Activated T-cell treated with anti-CD3 and anti-CD28 coated beads, Interleukin-2, amount 50 U/mL, for 72 hours (primary cell): ENCODE results near the gene CTRL. TPM values are rescaled to one million over a fixed set of nuclear protein-coding genes. Genes with fewer than 3 reads are reported as not detected.
A peak's percentile ranks its signal among the peaks of the same experiment; 100 is the strongest.

Source experiments
- ATAC-seq, 2 donors: fragments of 150-1000 bp; cut with Tn5 transposase; replicated peaks in 1 of 2; 2 replicates each; pipeline ENCODE4 v1.10.0; 2021; ENCODE audit warnings: moderate library complexity in 2 of 2, mild to moderate bottlenecking in 1 of 2
- DNase-seq, 2 donors: peaks; one replicate each; pipeline ENCODE4 v3.0.0; 2021 to 2022; ENCODE audit warnings: mixed read lengths in 1 of 2
- H3K27ac Mint-ChIP-seq: one replicate; pipeline ENCODE4 v1.8.0; 2022; ENCODE audit warnings: mild to moderate bottlenecking, moderate library complexity, mixed read lengths
- H3K27me3 Mint-ChIP-seq: one replicate; pipeline ENCODE4 v1.8.0; 2022; ENCODE audit warnings: low read depth, mixed read lengths
- H3K36me3 Mint-ChIP-seq, 2 donors: one replicate each; pipeline ENCODE4 v1.8.0; 2022; ENCODE audit warnings: mixed read lengths in 2 of 2, mild to moderate bottlenecking in 1 of 2; ENCODE audit not compliant: insufficient read depth in 2 of 2
- H3K4me1 Mint-ChIP-seq: one replicate; pipeline ENCODE4 v1.8.0; 2022; ENCODE audit warnings: low read depth, mixed read lengths
- H3K4me3 Mint-ChIP-seq, 2 donors: one replicate each; pipeline ENCODE4 v1.8.0; 2022; ENCODE audit warnings: mild to moderate bottlenecking in 2 of 2, mixed read lengths in 2 of 2, moderate library complexity in 2 of 2
- H3K9me3 Mint-ChIP-seq, 2 donors: one replicate each; pipeline ENCODE4 v1.8.0; 2022; ENCODE audit warnings: mixed read lengths in 2 of 2
- total RNA-seq, 2 donors: library from RNA; stranded (reverse); gene quantifications; one replicate each; pipeline ENCODE4 v1.2.3, GENCODE V29; 2022

Gene CTRL
- total RNA-seq, 2 donors from 2014 or later, result 4.2 to 5.0 TPM

- peak; percentile 99 for ATAC-seq
- no peaks in the 10 kb centered on the region for H3K9me3 Mint-ChIP-seq
- peaks cover 44% of the 10 kb centered on the region for H3K4me1 Mint-ChIP-seq
- H3K27ac Mint-ChIP-seq, result peak within 1 kb of the TSS; percentile 98
- no peaks in the 10 kb centered on the region for H3K27me3 Mint-ChIP-seq
- DNase-seq, result peak; percentile 95
- peak within 1 kb of the TSS; percentile 98 for H3K4me3 Mint-ChIP-seq
- peaks cover 2 to 3% of the 10 kb centered on the region in 2 donors for H3K36me3 Mint-ChIP-seq
Observed at GRCh38 chr16:67892899-67893742, 38.5 kb downstream of the CTRL start, which contains the start of gene PSKH1. Gene PSKH1, plus strand, starts transcription at chr16:67893254. Its CDS starts 15,496 bp downstream, at chr16:67908750.

GRCh38 chr16:67892375-67892774, 39.3 kb downstream of the CTRL start:
- H3K9me3 Mint-ChIP-seq, result no peaks in the 10 kb centered on the region
- DNase-seq (no peak), ATAC-seq (no peak)
- peaks cover 41% of the 10 kb centered on the region for H3K4me1 Mint-ChIP-seq
- H3K4me3 Mint-ChIP-seq, result peak overlapping the region; percentile 75 to 98
- peaks cover 2 to 3% of the 10 kb centered on the region in 2 donors for H3K36me3 Mint-ChIP-seq
- peak overlapping the region; percentile 40 for H3K27ac Mint-ChIP-seq
- no peaks in the 10 kb centered on the region for H3K27me3 Mint-ChIP-seq

- ATAC-seq, result no peak
- Mint-ChIP-seq H3K4me3 (no peak overlapping the region), H3K27ac (no peak overlapping the region)
Observed at GRCh38 chr16:67888331-67888730, 43.3 kb downstream of the CTRL start.

GRCh38 chr16:67886387-67886786, 45.3 kb downstream of the CTRL start:
- H3K4me1 Mint-ChIP-seq, result peaks cover 5% of the 10 kb centered on the region
- no peaks in the 10 kb centered on the region for H3K27me3 Mint-ChIP-seq
- H3K4me3 Mint-ChIP-seq, result no peak overlapping the region
- ATAC-seq (no peak), DNase-seq (no peak)
- peaks cover 2 to 5% of the 10 kb centered on the region in 2 donors for H3K36me3 Mint-ChIP-seq
- H3K9me3 Mint-ChIP-seq, result no peaks in the 10 kb centered on the region
- H3K27ac Mint-ChIP-seq, result peak overlapping the region; percentile 31

More at GRCh38 chr16:67888331-67888730, 43.3 kb downstream of the CTRL start:
- DNase-seq, result no peak
- no peaks in the 10 kb centered on the region for H3K27me3 Mint-ChIP-seq
- peaks cover under 1 to 5% of the 10 kb centered on the region in 2 donors for H3K36me3 Mint-ChIP-seq
- H3K9me3 Mint-ChIP-seq, result no peaks in the 10 kb centered on the region
- peaks cover 14% of the 10 kb centered on the region for H3K4me1 Mint-ChIP-seq

GRCh38 chr16:67885976-67886375, 45.7 kb downstream of the CTRL start:
- no peak overlapping the region for H3K4me3 Mint-ChIP-seq
- H3K9me3 Mint-ChIP-seq, result no peaks in the 10 kb centered on the region
- no peak overlapping the region for H3K27ac Mint-ChIP-seq
- H3K36me3 Mint-ChIP-seq, result peaks cover 3 to 5% of the 10 kb centered on the region in 2 donors
- ATAC-seq (no peak), DNase-seq (no peak)
- no peaks in the 10 kb centered on the region for H3K27me3 Mint-ChIP-seq
- H3K4me1 Mint-ChIP-seq, result peaks cover 5% of the 10 kb centered on the region

- Mint-ChIP-seq H3K9me3 (no peaks in the 10 kb centered on the region), H3K36me3 (peaks cover 3 to 5% of the 10 kb centered on the region in 2 donors), H3K27me3 (no peaks in the 10 kb centered on the region), H3K27ac (no peak overlapping the region), H3K4me3 (no peak overlapping the region), H3K4me1 (peaks cover 5% of the 10 kb centered on the region)
- DNase-seq, result no peak
- no peak for ATAC-seq
Observed at GRCh38 chr16:67885545-67885944, 46.1 kb downstream of the CTRL start.

GRCh38 chr16:67884684-67885083, 47.0 kb downstream of the CTRL start, which contains the start of gene NRN1L:
Gene NRN1L, plus strand, starts transcription at chr16:67884885. Its CDS starts 19 bp downstream, at chr16:67884904.
- Mint-ChIP-seq H3K4me1 (peaks cover 5% of the 10 kb centered on the region), H3K27ac (no peak within 1 kb of the TSS), H3K27me3 (no peaks in the 10 kb centered on the region), H3K36me3 (peaks cover 6 to 7% of the 10 kb centered on the region in 2 donors), H3K9me3 (no peaks in the 10 kb centered on the region), H3K4me3 (no peak within 1 kb of the TSS)
- ATAC-seq, result no peak
- no peak for DNase-seq

- H3K4me3 Mint-ChIP-seq, result no peak overlapping the region
- H3K36me3 Mint-ChIP-seq, result peaks cover 6 to 10% of the 10 kb centered on the region in 2 donors
- DNase-seq (peak; percentile 78 to 85), ATAC-seq (peak; percentile 80 to 81)
- H3K27me3 Mint-ChIP-seq, result no peaks in the 10 kb centered on the region
- H3K9me3 Mint-ChIP-seq, result no peaks in the 10 kb centered on the region
- peaks cover 5% of the 10 kb centered on the region for H3K4me1 Mint-ChIP-seq
- H3K27ac Mint-ChIP-seq, result no peak overlapping the region
Observed at GRCh38 chr16:67883872-67884261, 47.8 kb downstream of the CTRL start.

GRCh38 chr16:67883146-67883871, 48.4 kb downstream of the CTRL start:
- H3K4me1 Mint-ChIP-seq, result peaks cover 5% of the 10 kb centered on the region
- H3K27me3 Mint-ChIP-seq, result no peaks in the 10 kb centered on the region
- H3K27ac Mint-ChIP-seq, result no peak overlapping the region
- no peaks in the 10 kb centered on the region for H3K9me3 Mint-ChIP-seq
- no peak for DNase-seq
- peaks cover 6 to 10% of the 10 kb centered on the region in 2 donors for H3K36me3 Mint-ChIP-seq
- H3K4me3 Mint-ChIP-seq, result no peak overlapping the region
- peak; percentile 6 to 23 for ATAC-seq

GRCh38 chr16:67882374-67883145, 49.1 kb downstream of the CTRL start:
- no peak overlapping the region for H3K4me3 Mint-ChIP-seq
- ATAC-seq, result no peak
- no peaks in the 10 kb centered on the region for H3K9me3 Mint-ChIP-seq
- no peak overlapping the region for H3K27ac Mint-ChIP-seq
- DNase-seq, result no peak
- no peaks in the 10 kb centered on the region for H3K27me3 Mint-ChIP-seq
- H3K4me1 Mint-ChIP-seq, result peaks cover 5% of the 10 kb centered on the region
- H3K36me3 Mint-ChIP-seq, result peaks cover 6 to 10% of the 10 kb centered on the region in 2 donors

GRCh38 chr16:67881621-67882161, 50.0 kb downstream of the CTRL start:
- no peak for ATAC-seq
- peaks cover 5% of the 10 kb centered on the region for H3K4me1 Mint-ChIP-seq

GRCh38 chr16:67880584-67880983, 51.1 kb downstream of the CTRL start:
- no peaks in the 10 kb centered on the region for H3K27me3 Mint-ChIP-seq
- peaks cover 6 to 15% of the 10 kb centered on the region in 2 donors for H3K36me3 Mint-ChIP-seq
- H3K4me3 Mint-ChIP-seq, result no peak overlapping the region
- no peak for DNase-seq
- H3K27ac Mint-ChIP-seq, result no peak overlapping the region
- ATAC-seq, result no peak
- H3K4me1 Mint-ChIP-seq, result peaks cover 8% of the 10 kb centered on the region
- no peaks in the 10 kb centered on the region for H3K9me3 Mint-ChIP-seq

More at GRCh38 chr16:67881621-67882161, 50.0 kb downstream of the CTRL start:
- H3K36me3 Mint-ChIP-seq, result peaks cover 6 to 10% of the 10 kb centered on the region in 2 donors
- DNase-seq, result no peak
- no peak overlapping the region for H3K27ac Mint-ChIP-seq
- H3K9me3 Mint-ChIP-seq, result no peaks in the 10 kb centered on the region
- no peaks in the 10 kb centered on the region for H3K27me3 Mint-ChIP-seq
- H3K4me3 Mint-ChIP-seq, result no peak overlapping the region
